Ishikawa (cell line): ENCODE data around the gene CAPG.

Experiments
- CEBPB ChIP-seq: IDR thresholded peaks from 2 replicates; pipeline ENCODE4 v1.6.1; 2012
- CREB1 ChIP-seq: IDR thresholded peaks from 2 replicates; pipeline ENCODE4 v1.6.1; 2012; ENCODE audit warnings: low read depth
- EGR1 ChIP-seq: IDR thresholded peaks from 2 replicates; pipeline ENCODE4 v1.6.1; 2012
- EP300 ChIP-seq: IDR thresholded peaks from 2 replicates; pipeline ENCODE4 v1.6.1; 2012; ENCODE audit warnings: borderline replicate concordance
- FOXM1 ChIP-seq: IDR thresholded peaks from 2 replicates; pipeline ENCODE4 v1.6.1; 2012; ENCODE audit warnings: low read depth, borderline replicate concordance
- NFIC ChIP-seq: IDR thresholded peaks from 2 replicates; pipeline ENCODE4 v1.6.1; 2012
- RAD21 ChIP-seq: IDR thresholded peaks from 2 replicates; pipeline ENCODE4 v1.6.1; 2012; ENCODE audit warnings: low read depth
- TAF1 ChIP-seq: IDR thresholded peaks from 2 replicates; pipeline ENCODE4 v1.6.1; 2012; ENCODE audit warnings: low read depth, mild to moderate bottlenecking
- TCF12 ChIP-seq: IDR thresholded peaks from 2 replicates; pipeline ENCODE4 v1.6.1; 2012; ENCODE audit warnings: low read depth
- TEAD4 ChIP-seq: IDR thresholded peaks from 2 replicates; pipeline ENCODE4 v1.6.1; 2012
- YY1 ChIP-seq: IDR thresholded peaks from 2 replicates; pipeline ENCODE4 v1.6.1; 2012; ENCODE audit warnings: low read depth
- ZBTB7A ChIP-seq: IDR thresholded peaks from 2 replicates; pipeline ENCODE4 v1.6.1; 2012; ENCODE audit warnings: low read depth
- TF ChIP-seq, protein P1 (sequence below): IDR thresholded peaks from 2 replicates; pipeline ENCODE4 v1.6.1; 2012; ENCODE audit warnings: low read depth, mild to moderate bottlenecking
- TF ChIP-seq, protein P2 (sequence below): IDR thresholded peaks from 2 replicates; pipeline ENCODE4 v1.6.1; 2012
- TF ChIP-seq, protein P3 (sequence below): IDR thresholded peaks from 2 replicates; pipeline ENCODE4 v1.6.1; 2012

CAPG gene

DNA sequence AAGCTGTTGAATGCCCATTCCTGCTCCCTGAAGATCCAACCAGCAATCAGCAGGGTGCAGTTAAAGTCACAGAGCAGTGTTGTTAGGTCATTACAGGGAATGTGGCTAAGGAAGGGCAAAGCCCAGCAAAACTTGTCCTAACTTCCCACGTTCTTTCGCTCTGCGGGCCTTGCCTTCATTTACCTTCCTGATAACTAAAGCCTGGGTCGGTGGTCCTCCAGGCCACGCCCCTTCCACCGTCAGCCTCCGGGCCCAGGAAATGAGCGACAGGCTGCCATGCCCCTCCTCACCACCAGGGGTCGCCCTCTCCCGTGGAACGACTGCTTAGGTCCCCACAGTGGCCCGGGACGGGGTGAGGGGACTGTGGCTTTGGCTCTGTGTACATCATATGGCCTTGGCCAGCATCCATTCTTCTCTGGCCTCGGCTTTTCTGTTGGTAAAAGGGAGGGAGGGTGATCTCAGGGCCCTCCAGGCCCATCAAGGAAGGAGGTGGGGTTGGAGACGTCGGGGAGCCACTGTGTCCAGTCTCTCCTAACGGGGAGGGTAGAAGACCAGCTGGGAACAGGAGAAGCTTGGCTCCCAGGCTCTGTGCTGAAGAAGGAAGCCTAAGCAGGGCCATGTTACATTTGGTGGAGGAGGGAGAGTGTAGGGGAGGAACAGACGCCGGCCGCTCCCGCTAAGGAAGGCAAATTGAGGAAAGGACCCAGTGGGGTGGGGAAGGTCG is 10.5 kb upstream of the CAPG start:
- TF ChIP-seq EP300 (0 out of 2 replicates have a peak, but pooled peaks have one; percentile 28), YY1 (no peak), TCF12 (no peak), CREB1 (no peak), TAF1 (0 out of 2 replicates have a peak, but pooled peaks have one; percentile 18), ZBTB7A (peak; percentile 93), RAD21 (peak; percentile 100), FOXM1 (no peak), TEAD4 (no peak), CEBPB (no peak), NFIC (no peak), EGR1 (no peak)
- TF ChIP-seq, protein P1, sequence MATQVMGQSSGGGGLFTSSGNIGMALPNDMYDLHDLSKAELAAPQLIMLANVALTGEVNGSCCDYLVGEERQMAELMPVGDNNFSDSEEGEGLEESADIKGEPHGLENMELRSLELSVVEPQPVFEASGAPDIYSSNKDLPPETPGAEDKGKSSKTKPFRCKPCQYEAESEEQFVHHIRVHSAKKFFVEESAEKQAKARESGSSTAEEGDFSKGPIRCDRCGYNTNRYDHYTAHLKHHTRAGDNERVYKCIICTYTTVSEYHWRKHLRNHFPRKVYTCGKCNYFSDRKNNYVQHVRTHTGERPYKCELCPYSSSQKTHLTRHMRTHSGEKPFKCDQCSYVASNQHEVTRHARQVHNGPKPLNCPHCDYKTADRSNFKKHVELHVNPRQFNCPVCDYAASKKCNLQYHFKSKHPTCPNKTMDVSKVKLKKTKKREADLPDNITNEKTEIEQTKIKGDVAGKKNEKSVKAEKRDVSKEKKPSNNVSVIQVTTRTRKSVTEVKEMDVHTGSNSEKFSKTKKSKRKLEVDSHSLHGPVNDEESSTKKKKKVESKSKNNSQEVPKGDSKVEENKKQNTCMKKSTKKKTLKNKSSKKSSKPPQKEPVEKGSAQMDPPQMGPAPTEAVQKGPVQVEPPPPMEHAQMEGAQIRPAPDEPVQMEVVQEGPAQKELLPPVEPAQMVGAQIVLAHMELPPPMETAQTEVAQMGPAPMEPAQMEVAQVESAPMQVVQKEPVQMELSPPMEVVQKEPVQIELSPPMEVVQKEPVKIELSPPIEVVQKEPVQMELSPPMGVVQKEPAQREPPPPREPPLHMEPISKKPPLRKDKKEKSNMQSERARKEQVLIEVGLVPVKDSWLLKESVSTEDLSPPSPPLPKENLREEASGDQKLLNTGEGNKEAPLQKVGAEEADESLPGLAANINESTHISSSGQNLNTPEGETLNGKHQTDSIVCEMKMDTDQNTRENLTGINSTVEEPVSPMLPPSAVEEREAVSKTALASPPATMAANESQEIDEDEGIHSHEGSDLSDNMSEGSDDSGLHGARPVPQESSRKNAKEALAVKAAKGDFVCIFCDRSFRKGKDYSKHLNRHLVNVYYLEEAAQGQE, result no peak
- TF ChIP-seq, protein P2, sequence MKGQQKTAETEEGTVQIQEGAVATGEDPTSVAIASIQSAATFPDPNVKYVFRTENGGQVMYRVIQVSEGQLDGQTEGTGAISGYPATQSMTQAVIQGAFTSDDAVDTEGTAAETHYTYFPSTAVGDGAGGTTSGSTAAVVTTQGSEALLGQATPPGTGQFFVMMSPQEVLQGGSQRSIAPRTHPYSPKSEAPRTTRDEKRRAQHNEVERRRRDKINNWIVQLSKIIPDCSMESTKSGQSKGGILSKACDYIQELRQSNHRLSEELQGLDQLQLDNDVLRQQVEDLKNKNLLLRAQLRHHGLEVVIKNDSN, result no peak
- TF ChIP-seq, protein P3, sequence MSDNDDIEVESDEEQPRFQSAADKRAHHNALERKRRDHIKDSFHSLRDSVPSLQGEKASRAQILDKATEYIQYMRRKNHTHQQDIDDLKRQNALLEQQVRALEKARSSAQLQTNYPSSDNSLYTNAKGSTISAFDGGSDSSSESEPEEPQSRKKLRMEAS, result no peak

DNA sequence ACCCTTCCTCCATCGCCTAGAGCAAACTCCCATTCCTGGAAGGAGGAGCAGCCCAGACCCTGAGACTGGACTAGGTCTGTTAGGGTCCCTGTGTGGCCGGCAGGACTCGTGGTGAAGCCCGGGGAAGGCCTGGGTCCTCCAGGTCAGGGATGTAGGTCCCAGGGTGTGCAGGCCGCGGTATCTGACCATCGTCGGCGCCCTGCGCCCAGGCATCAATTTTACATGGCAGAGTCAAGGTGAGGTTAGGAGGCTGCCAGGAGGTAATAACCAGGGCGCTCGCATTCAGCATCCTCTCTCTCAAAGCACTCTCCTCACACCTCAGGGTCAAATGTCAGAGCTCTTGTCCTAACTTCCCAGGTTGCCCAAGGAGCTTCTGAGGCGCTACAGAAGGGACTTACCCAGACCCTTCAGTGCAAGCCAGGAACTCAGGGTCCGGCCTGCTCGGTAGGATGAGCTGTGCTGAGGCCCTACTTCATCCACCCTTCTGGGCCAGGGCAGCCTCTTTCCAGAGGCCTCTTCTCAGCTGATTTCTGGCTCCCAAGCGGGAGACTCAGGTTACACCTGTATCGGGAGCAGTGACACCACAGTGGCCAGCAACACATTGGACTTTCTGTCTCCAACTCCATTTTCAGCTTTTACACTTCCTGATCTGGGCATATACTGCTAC is 9.0 kb upstream of the CAPG start:
- TF ChIP-seq, protein P3, result no peak
- TF ChIP-seq EGR1 (no peak), FOXM1 (no peak), YY1 (no peak)

DNA sequence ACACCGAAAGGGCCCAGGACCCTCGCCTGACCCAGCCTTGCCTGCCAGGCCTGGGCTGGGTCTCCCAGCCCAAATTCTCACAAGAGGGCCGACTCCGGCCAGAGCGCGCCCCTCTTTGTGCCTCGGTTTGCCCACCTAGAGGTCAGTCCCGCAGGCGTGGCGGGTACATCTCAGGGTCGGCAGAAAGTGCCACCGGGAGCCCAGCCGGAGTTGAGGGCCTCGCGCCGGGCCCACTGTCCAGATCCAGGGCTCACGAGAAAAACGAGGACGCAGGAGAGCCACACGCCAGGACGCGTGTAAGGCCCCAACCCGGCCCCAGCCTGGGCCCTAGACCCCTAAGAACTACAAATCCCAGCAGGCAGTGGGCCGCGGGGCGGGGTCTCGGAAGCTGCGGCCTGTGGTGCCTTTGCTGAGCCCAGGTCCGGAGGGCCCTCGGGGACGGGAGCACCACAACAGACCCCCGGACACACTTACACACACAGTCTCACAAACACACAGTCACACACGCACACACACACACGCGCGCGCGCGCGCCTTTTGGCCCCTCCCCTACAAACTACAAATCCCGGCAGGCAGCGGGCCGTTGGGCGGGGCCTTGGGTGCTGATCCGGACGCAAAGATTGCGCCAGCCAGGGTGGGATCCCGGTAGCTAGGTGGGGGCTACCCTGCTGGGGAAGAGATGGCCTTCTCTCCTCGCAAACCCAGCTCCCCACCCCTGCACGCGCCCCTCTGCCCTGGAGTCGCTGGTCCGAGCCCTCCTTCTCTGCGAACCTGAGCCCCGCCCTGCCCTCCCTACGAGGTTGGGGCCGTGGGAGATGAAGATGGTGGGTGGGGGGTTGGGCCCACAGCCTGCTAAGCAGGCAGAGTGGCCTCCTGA is 8.2 kb upstream of the CAPG start, which contains the start of gene SH2D6:
TSS of gene SH2D6 (plus strand) at position 583 of the 877 bp plus-strand sequence. CDS start 10,752 bp downstream, outside the sequence.
- peak; percentile 42 for TF ChIP-seq TAF1
- TF ChIP-seq, protein P3, result peak; percentile 69
- TF ChIP-seq NFIC, result no peak
- TF ChIP-seq CREB1, result no peak; the same call in 1 of the 2 replicates
- peak; percentile 95 for TF ChIP-seq ZBTB7A
- TF ChIP-seq EGR1, result peak; percentile 31; the same call in 1 of the 2 replicates
- peak; percentile 88 for TF ChIP-seq CEBPB
- TF ChIP-seq YY1, result peak; percentile 5
- no peak for TF ChIP-seq TEAD4
- no peak; the same call in 1 of the 2 replicates for TF ChIP-seq TCF12
- TF ChIP-seq FOXM1, result no peak
- TF ChIP-seq RAD21, result no peak

DNA sequence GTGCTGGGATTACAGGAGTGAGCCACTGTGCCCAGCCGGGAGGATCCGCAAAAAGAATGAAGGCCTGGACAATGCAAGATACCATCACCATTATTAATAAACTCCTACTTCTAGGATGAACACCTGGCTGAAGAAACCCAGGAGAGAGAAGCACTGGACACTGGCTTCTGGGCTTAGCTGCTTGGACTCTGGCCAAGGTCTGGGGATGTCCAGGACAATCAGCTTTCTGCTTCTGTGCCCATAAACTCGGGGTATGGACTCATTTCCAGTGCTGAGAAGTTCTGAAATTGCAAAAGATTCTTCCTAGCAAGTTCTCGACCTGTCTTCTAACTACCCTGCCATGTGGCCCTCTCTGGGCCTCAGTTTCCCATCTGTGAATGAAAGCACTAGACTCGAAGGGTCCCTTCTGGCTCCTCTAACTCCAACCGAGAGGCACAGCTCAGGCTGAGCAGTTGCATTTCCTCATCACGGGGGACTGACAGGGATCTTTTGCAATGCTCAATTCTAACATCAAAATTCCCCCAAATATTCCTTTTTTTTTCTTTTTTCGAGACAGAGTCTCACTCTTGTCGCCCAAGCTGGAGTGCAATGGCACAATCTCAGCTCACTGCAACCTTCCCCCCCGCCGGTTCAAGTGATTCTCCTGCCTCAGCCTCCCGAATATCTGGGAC is 5.9 kb upstream of the CAPG start:
- no peak for TF ChIP-seq TCF12
- TF ChIP-seq YY1, result no peak
- TF ChIP-seq TAF1, result no peak
- TF ChIP-seq ZBTB7A, result no peak
- no peak for TF ChIP-seq EP300
- TF ChIP-seq, protein P2, result no peak
- no peak for TF ChIP-seq CEBPB
- TF ChIP-seq NFIC, result 0 out of 2 replicates have a peak, but pooled peaks have one; percentile 23
- TF ChIP-seq, protein P3, result no peak

DNA sequence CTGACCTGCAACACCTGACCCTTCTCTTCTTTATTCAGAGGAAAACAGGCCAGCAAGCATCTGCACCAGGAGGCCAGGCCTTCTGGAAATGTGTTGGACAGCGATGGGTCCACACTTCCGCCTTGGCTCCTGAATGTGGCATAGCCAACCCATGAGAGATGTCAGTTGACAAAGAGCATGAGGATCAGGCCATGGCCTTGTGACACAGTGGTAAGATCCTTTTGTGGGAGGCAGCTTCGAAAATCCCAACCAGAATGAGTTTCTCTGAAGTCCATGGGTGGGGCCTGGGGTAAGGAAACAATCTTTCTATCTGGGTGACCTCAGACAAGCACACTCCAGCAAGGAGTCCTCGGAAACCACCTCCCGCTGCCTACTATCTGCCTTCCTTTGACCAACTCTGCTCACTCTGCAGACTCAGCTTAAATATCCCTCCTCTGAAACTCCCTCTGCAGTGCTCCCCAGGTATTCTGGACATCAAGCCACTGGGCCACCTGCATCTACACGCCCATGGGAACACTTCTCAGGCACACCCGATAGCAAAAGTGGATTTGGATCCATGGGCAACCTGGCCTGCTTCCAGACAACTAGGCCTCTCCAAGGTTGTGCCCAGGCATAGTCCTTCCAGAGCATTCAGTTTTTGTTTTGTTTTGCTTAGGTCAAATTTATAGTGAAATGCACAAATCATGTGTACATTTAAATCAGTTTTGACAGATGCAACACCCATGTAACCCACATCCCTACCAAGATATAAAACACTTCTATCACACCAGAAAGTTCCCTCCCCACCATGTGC is 4.8 kb upstream of the CAPG start:
- TF ChIP-seq FOXM1 (no peak), ZBTB7A (no peak), YY1 (no peak), CEBPB (no peak), EP300 (no peak), NFIC (no peak), EGR1 (no peak), RAD21 (no peak), TEAD4 (no peak), CREB1 (no peak), TCF12 (no peak), TAF1 (no peak)
- TF ChIP-seq, protein P1, result no peak
- TF ChIP-seq, protein P2, result no peak
- TF ChIP-seq, protein P3, result no peak
